HG02588 (cell line): Measurements from ENCODE around the gene KDM4C.
"Not testable (repeated sequence)": the region's sequence is repeated elsewhere in the genome, so short reads cannot be mapped to it uniquely, and the experiment has no call there.

Experiments
- ATAC-seq: cut with Tn5 transposase; IDR thresholded peaks from one replicate; pipeline ENCODE4 v1.9.1; 2021; ENCODE audit warnings: mild to moderate bottlenecking, moderate library complexity; ENCODE audit not compliant: unreplicated experiment

The KDM4C gene

DNA sequence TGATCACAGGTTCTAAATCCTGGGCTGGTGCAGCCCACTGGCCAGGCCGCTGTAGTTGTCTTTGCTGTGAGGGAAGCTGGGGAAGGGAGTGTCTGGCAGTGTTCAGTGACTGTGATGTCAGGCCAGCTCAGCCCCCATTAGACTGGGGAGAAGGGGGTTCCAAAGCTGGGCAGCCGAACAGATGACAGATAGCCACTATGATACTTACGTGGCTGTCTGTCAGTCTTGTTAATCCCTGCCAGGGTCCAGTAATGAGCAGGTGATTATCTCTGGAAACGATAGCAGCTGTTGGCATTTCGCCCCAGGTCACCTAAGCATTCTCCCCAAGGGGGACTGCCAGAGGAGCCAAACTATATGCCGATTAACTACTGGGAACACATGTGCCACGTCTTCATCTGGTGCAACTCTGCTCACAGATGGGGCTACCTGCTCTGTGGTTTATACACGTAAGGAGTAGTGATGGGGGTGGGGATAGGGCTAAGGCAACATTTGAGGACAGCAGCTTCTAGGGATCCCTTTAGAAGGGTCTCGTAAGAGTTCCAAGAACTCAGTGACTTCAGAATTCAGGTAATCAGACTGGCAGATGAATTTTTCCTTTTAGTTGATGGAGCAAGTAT is 396.3 kb downstream of the KDM4C start:
- ATAC-seq, result no peak

DNA sequence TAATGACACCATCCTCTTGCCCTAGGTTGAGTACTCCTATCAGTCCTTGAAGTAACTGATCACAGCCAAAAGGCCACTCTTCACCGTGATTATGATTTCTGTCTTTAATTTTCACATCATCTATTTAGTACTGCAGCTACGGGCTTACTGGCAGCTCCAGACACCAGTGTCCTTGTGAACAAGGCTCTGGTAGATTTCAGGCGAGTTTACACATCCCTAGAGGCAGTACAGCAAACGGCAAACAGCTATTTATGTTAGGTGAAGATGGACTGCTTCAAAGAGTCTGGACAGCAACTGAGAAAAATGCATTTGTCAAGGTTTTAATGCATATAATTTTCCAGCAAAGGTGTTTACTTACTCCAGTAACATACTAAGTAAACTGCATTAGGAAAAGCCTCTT is 396.9 kb downstream of the KDM4C start:
- ATAC-seq, result no peak

DNA sequence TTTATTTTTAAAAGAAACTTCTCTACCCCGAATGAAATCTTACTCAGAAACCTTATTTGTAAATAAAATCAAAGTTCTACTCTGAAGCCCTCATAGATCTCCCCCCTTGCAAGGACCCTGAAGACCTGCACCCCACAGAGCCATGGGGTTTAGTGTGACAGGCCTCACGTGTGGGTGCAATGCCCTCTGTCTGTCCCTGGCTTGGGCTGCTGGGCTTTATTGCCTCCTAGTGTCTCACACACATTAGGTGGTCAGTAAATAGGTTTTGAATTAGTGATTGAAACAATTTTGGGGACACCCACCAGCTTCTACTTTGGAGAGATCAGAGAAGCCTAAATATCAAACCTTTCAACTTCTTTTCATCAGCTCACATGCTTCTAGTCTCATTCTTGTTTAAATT is 403.7 kb downstream of the KDM4C start:
- ATAC-seq, result no peak

GRCh38 chr9:7163932-7164331 is 406.2 kb downstream of the KDM4C start:
- ATAC-seq, result no peak

- no peak for ATAC-seq
These were observed 406.9 kb downstream of the KDM4C start for GRCh38 chr9:7164440-7165330.

DNA sequence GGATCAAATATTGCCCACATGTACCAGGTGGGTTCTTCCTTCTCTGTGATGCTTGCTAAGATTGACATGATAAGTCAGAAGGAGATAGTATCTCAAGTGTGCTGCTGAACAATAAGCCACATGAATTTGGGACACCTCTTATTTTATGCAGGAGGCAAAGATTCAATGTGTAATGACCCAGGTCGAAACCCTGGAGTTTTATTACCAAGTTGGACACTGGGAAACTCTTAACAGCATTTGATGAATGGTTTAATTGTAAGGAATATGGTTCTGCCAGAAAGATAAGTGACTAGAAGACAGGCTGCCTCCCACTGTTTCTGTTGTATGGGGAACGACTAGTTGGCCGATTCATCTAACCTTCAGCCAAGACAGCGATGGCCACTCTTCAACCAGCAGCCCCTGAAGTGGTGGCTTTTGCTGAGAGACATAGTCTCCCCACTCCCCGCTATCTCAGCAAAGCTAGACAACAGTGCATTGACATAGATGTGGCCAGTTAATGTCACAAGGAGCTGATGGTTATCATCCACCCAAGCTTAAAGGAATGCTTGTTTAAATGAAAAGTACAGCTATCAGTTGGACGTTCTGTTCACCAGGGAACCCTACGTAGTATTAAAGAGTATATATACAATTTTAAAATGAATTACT is 407.7 kb downstream of the KDM4C start:
- no peak for ATAC-seq

DNA sequence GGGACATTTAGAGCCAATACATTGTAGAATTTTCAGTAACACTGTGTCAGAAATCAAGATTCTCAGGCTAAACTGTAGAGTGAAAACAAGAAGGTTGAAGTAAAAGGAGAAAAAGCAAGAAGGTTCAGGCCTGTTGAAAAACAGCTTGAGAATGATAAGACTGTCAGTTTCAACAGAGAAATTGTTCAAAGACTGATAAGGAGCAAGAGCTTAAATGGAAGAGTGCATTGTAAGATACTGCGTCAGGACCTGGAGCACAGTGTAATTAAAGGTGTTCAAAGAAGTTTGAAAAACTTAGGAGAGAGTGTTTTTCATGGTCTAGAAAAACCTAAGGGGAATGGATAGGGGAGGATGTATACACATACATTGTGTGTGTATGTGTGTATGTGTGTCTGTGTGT is 408.3 kb downstream of the KDM4C start:
- ATAC-seq, result no peak

DNA sequence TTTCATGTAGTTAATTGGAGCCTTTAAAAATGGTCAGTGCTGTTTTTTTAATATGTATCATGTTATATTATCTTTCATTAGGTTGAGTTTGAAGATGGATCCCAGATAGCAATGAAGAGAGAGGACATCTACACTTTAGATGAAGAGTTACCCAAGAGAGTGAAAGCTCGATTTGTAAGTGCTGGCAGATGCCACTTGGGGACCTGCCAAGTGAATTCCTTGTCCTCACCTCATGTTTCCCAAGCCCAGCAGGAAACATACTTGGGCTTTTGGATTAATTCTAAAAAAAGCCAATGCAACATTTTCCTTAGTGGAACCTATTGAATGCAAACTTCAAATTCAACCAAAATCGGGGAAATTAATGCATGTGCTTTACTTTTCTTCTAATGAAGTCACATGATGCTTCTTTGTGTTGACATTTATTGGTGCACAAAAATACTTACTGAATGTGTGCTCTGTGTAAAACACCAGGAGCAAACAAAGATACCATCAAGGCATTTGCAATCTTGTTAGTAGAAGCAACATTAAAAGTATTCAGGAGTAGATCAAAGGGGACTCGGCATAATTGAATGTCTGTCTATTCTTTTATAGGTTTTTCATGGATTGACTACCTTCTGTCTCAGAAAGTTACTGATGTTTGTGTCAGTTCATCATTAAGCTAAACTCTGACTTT is 412.1 kb downstream of the KDM4C start:
- ATAC-seq, result no peak

- ATAC-seq, result no peak
These were observed 413.8 kb downstream of the KDM4C start for GRCh38 chr9:7171396-7172153.

GRCh38 chr9:7172154-7173115 is 414.7 kb downstream of the KDM4C start:
- no peak for ATAC-seq

DNA sequence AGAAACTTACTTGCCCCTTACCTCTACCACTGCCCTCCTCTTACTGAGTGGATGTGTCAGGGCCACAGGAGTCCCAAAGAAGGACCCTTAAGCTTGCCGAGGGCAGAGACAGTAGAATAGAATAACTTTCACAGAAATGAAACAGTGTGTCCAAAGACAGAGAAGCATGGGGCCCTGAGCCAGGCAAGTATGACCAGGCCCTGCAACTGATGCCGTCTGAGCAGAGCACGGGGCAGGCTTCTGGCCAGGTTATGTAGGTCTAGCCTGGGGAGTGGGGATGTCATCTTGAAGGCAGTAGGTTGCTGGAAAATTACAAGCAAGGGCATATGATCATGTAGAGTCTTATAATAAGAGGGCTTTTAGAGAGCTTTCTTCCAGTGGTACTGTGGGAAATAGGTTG is 415.4 kb downstream of the KDM4C start:
- no peak for ATAC-seq

DNA sequence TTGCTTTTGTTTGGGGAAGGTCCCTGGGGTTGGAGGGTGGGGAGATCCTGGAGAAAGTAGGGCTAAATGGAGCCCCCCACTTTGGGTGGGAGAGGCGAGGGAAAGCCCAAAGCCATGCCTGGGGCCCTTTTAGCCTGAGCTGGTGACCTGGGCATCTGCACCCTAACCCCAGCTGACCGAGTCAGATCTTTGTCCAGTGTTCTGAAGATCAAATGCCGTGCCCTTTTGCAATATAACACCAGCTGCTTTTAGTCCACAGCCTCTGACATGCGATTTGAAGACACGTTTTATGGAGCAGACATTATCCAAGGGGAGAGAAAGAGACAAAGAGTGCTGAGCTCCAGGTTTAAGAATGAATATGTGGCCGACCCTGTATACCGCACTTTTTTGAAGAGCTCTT is 416.5 kb downstream of the KDM4C start:
- no peak for ATAC-seq

- ATAC-seq, result no peak
These were observed 417.1 kb downstream of the KDM4C start for GRCh38 chr9:7174884-7175283.

DNA sequence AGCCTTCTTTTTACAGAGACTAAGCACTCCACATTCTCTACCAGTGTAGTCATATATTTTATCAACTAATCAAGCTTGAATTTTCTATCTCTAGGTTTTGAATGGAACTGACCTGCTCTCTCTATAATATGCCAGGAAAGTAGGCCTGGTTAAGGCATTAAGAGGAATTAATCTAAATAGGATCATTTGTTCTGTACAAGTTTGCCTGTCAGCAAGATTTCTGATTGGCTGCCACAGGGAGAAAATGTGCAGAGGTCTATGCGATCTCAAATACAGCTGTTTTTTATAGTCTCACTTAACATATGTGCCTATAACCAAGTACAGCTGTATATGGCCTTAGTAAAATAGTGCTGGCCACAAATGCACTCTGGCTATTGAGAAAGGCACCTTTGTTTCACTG is 418.8 kb downstream of the KDM4C start:
- no peak for ATAC-seq

DNA sequence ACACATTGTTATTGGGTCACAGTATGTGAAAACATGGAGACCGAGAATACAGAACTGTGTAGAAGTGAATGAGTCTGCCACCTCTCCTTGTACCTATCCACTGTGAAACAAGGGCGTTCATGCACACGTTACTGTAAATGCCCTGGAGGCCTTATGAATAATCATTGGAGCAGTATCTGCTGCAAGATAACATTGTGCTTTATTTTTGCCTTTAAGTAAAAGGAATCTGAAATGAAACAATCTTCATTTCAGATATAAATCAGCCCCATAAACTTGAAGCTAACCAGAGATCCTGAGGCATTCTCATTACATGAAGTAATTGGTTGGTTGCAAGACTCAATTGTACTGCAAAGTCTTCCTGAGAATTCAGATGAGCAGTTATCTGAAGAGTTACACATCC is 419.6 kb downstream of the KDM4C start:
- no peak for ATAC-seq

GRCh38 chr9:7178729-7179128 is 421.0 kb downstream of the KDM4C start:
- ATAC-seq, result no peak

GRCh38 chr9:7180247-7180646 is 422.5 kb downstream of the KDM4C start:
- ATAC-seq, result no peak

GRCh38 chr9:7183139-7183538 is 425.4 kb downstream of the KDM4C start:
- ATAC-seq, result not testable (repeated sequence)

DNA sequence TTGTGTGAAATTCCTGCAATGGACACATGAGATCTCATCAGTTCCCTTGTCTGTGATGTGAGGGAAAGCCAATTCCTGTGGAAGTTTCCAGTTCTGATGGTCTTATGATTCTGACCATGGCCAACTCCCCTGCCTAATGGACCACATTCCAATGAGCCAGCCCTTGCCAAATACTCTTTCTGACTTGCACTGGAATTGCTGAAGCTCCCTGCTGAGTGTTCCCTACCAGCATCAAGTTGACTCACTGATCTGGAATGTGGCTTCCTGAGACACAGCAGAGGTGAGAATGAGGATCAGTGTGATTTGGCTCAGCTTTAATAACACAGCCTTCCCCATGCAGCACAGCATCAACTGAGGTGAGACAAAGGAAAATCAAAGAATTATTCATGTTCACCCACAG is 427.8 kb downstream of the KDM4C start:
- ATAC-seq, result no peak

- ATAC-seq, result no peak
These were observed 428.4 kb downstream of the KDM4C start for GRCh38 chr9:7186175-7186574.
